ENCODE results near the gene HELZ.

DNA sequence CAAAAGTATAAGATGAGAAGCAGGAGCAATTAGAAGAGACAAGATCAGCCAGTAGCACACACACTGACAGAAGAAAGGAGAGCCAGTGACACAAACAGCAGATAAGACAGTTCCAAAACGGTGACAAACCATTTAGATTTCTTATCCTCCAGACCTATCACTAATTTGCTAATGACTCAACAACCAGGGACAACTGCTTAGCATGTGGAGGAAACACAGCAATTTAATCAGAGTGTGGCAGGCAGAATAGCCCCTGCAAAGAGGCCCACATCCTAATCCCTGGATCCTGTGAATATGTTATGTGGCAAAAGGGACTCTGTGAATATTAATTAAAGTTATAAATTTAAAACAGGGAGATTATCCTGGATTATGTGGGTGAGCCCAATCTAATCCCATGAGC is 119.6 kb downstream of the HELZ start:
- TF ChIP-seq, protein P1, sequence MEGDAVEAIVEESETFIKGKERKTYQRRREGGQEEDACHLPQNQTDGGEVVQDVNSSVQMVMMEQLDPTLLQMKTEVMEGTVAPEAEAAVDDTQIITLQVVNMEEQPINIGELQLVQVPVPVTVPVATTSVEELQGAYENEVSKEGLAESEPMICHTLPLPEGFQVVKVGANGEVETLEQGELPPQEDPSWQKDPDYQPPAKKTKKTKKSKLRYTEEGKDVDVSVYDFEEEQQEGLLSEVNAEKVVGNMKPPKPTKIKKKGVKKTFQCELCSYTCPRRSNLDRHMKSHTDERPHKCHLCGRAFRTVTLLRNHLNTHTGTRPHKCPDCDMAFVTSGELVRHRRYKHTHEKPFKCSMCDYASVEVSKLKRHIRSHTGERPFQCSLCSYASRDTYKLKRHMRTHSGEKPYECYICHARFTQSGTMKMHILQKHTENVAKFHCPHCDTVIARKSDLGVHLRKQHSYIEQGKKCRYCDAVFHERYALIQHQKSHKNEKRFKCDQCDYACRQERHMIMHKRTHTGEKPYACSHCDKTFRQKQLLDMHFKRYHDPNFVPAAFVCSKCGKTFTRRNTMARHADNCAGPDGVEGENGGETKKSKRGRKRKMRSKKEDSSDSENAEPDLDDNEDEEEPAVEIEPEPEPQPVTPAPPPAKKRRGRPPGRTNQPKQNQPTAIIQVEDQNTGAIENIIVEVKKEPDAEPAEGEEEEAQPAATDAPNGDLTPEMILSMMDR (IDR thresholded peaks at IDR 0.05 in 8 of 11, conservative IDR thresholded peaks at IDR 0.05 in 3 of 11) = no peak
- no peak for TF ChIP-seq POLR2AphosphoS5 (IDR thresholded peaks at IDR 0.05)
